Suprapubic skin (tissue), 4 donors: Measurements from ENCODE around the gene FRMD4A.

Experiments
- POLR2A ChIP-seq, 2 donors: fragments of 450-650 bp; IDR thresholded peaks; one replicate each; pipeline ENCODE4 v1.6.1; 2017; ENCODE audit warnings: antibody characterized with exemption in 2 of 2, mild to moderate bottlenecking in 2 of 2, moderate library complexity in 2 of 2
- POLR2AphosphoS5 ChIP-seq, 3 donors: sonication (generic); formaldehyde crosslinking; IDR thresholded peaks; one replicate each; pipeline ENCODE4 v1.6.1; 2017; ENCODE audit warnings: antibody characterized with exemption in 3 of 3

DNA sequence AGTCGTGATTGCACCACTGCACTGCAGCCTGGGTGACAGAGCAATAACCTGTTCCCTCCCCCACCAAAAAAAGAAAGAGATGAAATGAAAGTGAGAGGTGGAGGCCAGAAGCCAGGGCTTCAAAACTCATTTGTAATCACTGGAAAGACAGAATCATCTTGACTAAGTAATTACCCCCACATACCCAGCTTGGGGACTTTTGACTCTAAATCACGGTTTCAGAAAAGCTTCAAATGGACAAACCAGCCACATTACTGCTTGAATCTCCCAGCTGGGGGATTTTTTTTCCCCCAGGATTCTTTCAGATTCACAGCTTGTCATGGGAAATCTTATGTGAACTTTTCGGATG, 361.0 kb downstream of the FRMD4A start:
- TF ChIP-seq POLR2AphosphoS5 (IDR thresholded peaks at IDR 0.05) (no peak), POLR2A (IDR thresholded peaks at IDR 0.05) (no peak)
